Ovary (tissue), 9 donors: ENCODE data around the gene GON4L. TPM values are rescaled to one million over a fixed set of nuclear protein-coding genes. Genes with fewer than 3 reads are reported as not detected.
"Not testable (repeated sequence)": the region's sequence is repeated elsewhere in the genome, so short reads cannot be mapped to it uniquely, and the experiment has no call there.

Source experiments
- DNase-seq, 5 donors: peaks; one replicate each; pipeline ENCODE4 v3.0.0-alpha.2; 2019 to 2020
- H3K27ac ChIP-seq, 2 donors: fragments of 200-600 bp; one replicate each; pipeline versions ENCODE4 v1.5.1 to v1.8.0; 2019 to 2022
- H3K27me3 ChIP-seq: fragments of 200-600 bp; one replicate; pipeline ENCODE4 v1.8.0; 2022
- H3K36me3 ChIP-seq: fragments of 200-600 bp; sonication (generic); one replicate; pipeline ENCODE4 v1.5.1; 2019
- H3K4me1 ChIP-seq: one replicate; pipeline ENCODE4 v1.8.1; 2013; ENCODE audit warnings: mild to moderate bottlenecking, moderate library complexity; ENCODE audit not compliant: insufficient read depth
- H3K4me3 ChIP-seq: fragments of 200-600 bp; sonication (generic); one replicate; pipeline ENCODE4 v1.5.1; 2017
- H3K9me3 ChIP-seq, 2 donors: fragments of 200-600 bp in 1 of 2; sonication (generic) in 1 of 2; one replicate each; pipeline versions ENCODE4 v1.5.1 to v1.8.1; 2013 to 2019; ENCODE audit warnings: mild to moderate bottlenecking in 1 of 2, moderate library complexity in 1 of 2
- EP300 ChIP-seq: sonication (generic); formaldehyde crosslinking; IDR thresholded peaks from one replicate; pipeline ENCODE4 v1.6.1; 2017; ENCODE audit warnings: antibody characterized with exemption
- POLR2A ChIP-seq: fragments of 450-650 bp; IDR thresholded peaks from one replicate; pipeline ENCODE4 v1.6.1; 2017; ENCODE audit warnings: antibody characterized with exemption, mild to moderate bottlenecking, moderate library complexity
- WGBS, 3 donors: extraction: QIAGEN DNeasy Blood & Tissue Kit in 1 of 3; methylation state at CpG; one replicate each; pipeline versions ENCODE4 v1.1.5 to v1.1.7; 2013 to 2017; 5-methylcytosine and 5-hydroxymethylcytosine counted together
- intact Hi-C, 4 donors: fragments of 100-400 bp; cut with DNase I; formaldehyde crosslinking; loops; one replicate each; pipeline versions ENCODE4 v1.11.0 to v1.15.1; 2022 to 2023
- polyA plus RNA-seq, 2 donors: library from polyadenylated mRNA; stranded (reverse); fragments of 200-250 nt in 1 of 2; fragments of 350-450 nt in 1 of 2; fragmentation: Illumina TruSeq in 1 of 2; extraction: RNeasy Lipid Tissue Mini Kit (QIAGEN cat#74804) in 1 of 2; gene quantifications; one replicate each; pipeline ENCODE4 v1.2.3, GENCODE V29; 2013 to 2014
- total RNA-seq, 7 donors: library from RNA; depleted of rRNA in 2 of 7; stranded (reverse); fragments of >200 nt in 2 of 7; fragmentation: NEBNext Ultra II Directional in 3 of 7; extraction: Animal tissue kit (Norgen Biotek cat#: 25700) in 3 of 7; gene quantifications; one replicate each; pipeline versions ENCODE4 v1.1.0 to v1.2.4, GENCODE V29; 2016 to 2023
- TF ChIP-seq, protein P1 (sequence below), 3 donors: fragments of 450-650 bp in 2 of 3; fragments of 200-600 bp in 1 of 3; IDR thresholded peaks; one replicate each; pipeline versions ENCODE4 v1.5.1 to v1.8.0; 2016 to 2022; ENCODE audit warnings: antibody characterized with exemption in 3 of 3, mild to moderate bottlenecking in 1 of 3
- donor health status: DM: no; HTN: no; CAD: no; lungs with moderate emphysema.
- donor health status: DM: no; HTN: no; CAD: no.
- donor health status: Bipolar disorder and iron deficiency.
- donor health status: DM: yes; HTN: yes; CAD: no.
- donor health status: DM: no; HTN: no; CAD: no.
- donor health status: DM: yes; HTN: yes; CAD: no.

GON4L gene
- total and polyA plus RNA-seq, 9 donors = 16.0 to 57.5 (median 39.5) TPM

DNA sequence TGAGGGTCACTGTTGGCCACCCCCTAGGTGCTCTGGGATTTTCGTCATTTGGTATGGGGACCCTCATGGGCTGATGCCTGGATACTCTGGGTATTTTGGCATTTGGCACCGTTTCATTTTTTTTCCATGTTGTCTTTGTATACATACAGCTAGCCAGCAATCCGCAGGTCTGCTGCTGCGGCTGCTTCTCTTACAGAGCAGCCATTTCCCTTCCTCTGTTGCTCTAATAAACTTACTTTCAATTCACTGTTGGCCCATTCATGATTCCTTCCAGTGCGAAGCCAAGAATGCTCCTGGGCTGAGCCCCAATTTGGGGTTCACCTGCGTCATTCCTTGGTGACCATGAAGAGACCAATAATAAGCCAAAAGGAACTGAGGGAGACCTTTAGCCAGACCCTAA, 21.5 kb downstream of the GON4L start:
- Histone ChIP-seq H3K4me3 (no peak overlapping the region), H3K4me1 (no peaks in the 10 kb centered on the region), H3K9me3 (no peaks in the 10 kb centered on the region), H3K27me3 (no peaks in the 10 kb centered on the region), H3K36me3 (no peaks in the 10 kb centered on the region), H3K27ac (no peak overlapping the region)
- no peak for DNase-seq
- intact Hi-C loops = no loop called here
- no peak for TF ChIP-seq POLR2A
- TF ChIP-seq, protein P1, sequence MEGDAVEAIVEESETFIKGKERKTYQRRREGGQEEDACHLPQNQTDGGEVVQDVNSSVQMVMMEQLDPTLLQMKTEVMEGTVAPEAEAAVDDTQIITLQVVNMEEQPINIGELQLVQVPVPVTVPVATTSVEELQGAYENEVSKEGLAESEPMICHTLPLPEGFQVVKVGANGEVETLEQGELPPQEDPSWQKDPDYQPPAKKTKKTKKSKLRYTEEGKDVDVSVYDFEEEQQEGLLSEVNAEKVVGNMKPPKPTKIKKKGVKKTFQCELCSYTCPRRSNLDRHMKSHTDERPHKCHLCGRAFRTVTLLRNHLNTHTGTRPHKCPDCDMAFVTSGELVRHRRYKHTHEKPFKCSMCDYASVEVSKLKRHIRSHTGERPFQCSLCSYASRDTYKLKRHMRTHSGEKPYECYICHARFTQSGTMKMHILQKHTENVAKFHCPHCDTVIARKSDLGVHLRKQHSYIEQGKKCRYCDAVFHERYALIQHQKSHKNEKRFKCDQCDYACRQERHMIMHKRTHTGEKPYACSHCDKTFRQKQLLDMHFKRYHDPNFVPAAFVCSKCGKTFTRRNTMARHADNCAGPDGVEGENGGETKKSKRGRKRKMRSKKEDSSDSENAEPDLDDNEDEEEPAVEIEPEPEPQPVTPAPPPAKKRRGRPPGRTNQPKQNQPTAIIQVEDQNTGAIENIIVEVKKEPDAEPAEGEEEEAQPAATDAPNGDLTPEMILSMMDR (IDR thresholded peaks at IDR 0.05) = no peak
- no peak for TF ChIP-seq EP300
- 96 to 99% (median 96%) methylated on average over 6 of the region's 6 CpGs for WGBS, 3 donors

DNA sequence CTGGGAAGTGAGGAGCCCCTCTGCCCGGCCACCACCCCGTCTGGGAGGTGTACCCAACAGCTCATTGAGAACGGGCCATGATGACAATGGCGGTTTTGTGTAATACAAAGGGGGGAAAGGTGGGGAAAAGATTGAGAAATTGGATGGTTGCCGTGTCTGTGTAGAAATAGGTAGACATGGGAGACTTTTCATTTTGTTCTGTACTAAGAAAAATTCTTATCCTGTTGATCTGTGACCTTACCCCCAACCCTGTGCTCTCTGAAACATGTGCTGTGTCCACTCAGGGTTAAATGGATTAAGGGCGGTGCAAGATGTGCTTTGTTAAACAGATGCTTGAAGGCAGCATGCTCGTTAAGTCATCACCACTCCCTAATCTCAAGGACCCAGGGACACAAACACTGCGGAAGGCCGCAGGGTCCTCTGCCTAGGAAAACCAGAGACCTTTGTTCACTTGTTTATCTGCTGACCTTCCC, 22.1 kb downstream of the GON4L start:
- H3K27me3 ChIP-seq, H3K9me3 ChIP-seq, H3K36me3 ChIP-seq, H3K27ac ChIP-seq, intact Hi-C loops, DNase-seq, H3K4me1 ChIP-seq, H3K4me3 ChIP-seq: not testable (repeated sequence)
- 83 to 88% (median 86%) methylated on average over 9 of the region's 9 CpGs for WGBS, 3 donors

DNA sequence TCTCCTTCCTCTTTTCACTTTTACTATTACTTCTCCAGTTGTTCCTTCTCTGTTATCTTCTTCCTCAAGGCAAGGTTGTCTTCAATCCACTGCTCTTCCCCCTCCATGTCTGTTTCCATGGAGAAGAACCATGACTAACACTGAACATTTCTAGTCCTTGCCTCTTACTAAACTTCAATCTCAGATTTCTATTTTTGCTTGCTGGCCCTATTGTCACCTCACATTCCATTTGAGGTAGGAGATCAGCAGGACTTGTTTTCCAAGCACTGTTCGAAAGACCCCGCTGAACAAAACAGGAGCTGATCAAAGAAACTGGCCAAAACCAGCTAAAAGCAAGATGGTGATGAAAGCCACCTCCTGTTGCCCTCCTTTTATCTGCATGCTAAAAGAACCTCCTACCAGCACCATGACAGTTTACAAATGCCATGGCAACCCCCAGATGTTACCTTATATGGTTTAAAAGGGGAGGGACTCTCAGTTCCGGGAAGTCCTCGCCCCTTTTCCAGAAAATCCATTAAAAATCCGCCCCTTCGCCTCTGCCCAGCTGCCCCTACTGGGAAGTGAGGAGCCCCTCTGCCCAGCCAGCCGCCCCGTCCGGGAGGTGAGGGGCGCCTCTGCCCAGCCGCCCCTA, 22.6 kb downstream of the GON4L start:
- Histone ChIP-seq H3K27me3 (no peaks in the 10 kb centered on the region), H3K27ac (no peak overlapping the region), H3K4me3 (no peak overlapping the region), H3K9me3 (no peaks in the 10 kb centered on the region), H3K36me3 (no peaks in the 10 kb centered on the region), H3K4me1 (no peaks in the 10 kb centered on the region)
- TF ChIP-seq, protein P1 (IDR thresholded peaks at IDR 0.05) = no peak
- TF ChIP-seq POLR2A = no peak
- TF ChIP-seq EP300 = no peak
- DNase-seq = no peak
- intact Hi-C loops = no loop called here
- 88 to 97% (median 94%) methylated on average over 11 of the region's 11 CpGs for WGBS, 3 donors

DNA sequence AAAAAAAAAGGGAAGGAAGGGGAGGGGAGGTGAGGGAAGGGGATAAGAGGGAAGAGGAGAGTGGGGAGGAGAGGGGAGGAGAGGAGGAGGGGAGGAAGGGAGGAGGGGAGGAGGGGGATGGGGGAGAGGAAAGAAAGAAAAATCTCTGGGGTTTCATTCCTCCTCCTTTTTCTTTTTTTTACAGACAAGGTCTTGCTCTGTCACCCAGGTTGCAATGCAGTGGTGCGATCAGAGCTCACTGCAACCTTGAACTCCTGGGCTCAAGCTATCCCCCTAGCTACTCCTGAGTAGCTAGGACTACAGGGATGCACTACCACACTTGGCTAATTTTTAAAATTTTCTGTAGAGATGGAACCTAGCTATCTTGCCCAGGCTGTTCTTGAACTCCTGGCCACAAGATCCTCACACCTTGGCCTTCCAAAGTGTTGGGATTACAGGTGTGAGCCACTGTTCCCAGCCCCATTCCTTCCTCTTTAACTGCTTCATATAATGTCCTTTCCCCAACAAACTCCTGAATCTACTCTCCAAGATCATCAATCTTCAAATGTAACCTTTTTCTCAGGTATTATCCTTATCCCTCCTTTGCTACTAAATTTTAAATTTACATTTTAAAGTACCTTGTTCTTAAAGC, 23.2 kb downstream of the GON4L start:
- Histone ChIP-seq H3K27me3 (no peaks in the 10 kb centered on the region), H3K36me3 (no peaks in the 10 kb centered on the region), H3K27ac (no peak overlapping the region), H3K4me1 (no peaks in the 10 kb centered on the region), H3K9me3 (no peaks in the 10 kb centered on the region), H3K4me3 (no peak overlapping the region)
- no peak for DNase-seq
- intact Hi-C loops = no loop called here
- 65 to 73% (median 67%) methylated on average over 1 of the region's 1 CpG for WGBS, 3 donors
- TF ChIP-seq, protein P1 (IDR thresholded peaks at IDR 0.05) = no peak
- TF ChIP-seq EP300 (no peak), POLR2A (no peak)

DNA sequence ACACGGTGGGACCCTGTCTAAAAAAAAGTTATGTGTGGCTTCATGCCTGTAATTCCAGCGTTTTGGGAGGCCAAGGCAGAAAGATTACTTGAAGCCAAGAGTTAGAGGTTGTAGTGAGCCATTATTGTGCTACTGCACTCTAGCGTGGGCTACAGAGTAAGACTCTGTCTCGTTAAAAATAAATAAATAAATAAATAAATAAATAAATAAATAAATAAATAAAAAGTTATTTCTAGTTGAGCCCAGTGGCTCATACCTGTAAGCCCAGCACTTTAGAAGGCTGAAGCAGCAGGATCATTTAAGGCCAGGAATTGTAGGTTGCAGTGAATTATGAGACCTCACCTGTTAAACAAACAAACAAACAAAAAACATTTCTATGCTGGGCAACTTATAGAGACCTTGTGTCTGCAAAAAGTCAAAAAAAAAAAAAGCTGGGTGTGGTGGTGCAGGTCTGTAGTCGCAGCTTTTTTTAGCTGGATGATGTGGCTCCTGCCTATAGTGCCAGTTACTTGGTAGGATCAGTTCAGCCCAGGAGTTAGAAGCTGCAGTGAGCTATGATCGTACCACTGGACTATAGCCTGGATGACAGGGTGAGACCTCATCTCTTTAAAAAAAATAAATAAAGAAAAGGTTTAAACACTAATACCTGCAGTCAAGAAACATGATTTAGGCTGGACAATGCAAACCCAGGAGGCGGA, 25.6 kb downstream of the GON4L start:
- Histone ChIP-seq H3K4me1 (no peaks in the 10 kb centered on the region), H3K27me3 (no peaks in the 10 kb centered on the region), H3K9me3 (no peaks in the 10 kb centered on the region), H3K27ac (no peak overlapping the region), H3K4me3 (no peak overlapping the region), H3K36me3 (no peaks in the 10 kb centered on the region)
- TF ChIP-seq EP300 (no peak), POLR2A (no peak)
- TF ChIP-seq, protein P1 (IDR thresholded peaks at IDR 0.05) = no peak
- DNase-seq = no peak
- intact Hi-C loops = no loop called here
- 96 to 98% (median 97%) methylated on average over 7 of the region's 7 CpGs for WGBS, 3 donors
